Frontal cortex (tissue), 4 donors: Measurements from ENCODE around the gene CHCHD6. TPM values are rescaled to one million over a fixed set of nuclear protein-coding genes. Genes with fewer than 3 reads are reported as not detected.
A peak's percentile ranks its signal among the peaks of the same experiment; 100 is the strongest.

Experiments used
- DNase-seq, 2 donors: peaks; one replicate each; pipeline ENCODE4 v3.0.0; 2012; ENCODE audit warnings: low spot score in 2 of 2
- FAIRE-seq: peaks from 2 replicates; lab custom pipeline; 2012; peaks lifted over from hg19 to GRCh38; lab: Jason Lieb, UNC
- total RNA-seq: library from RNA; depleted of rRNA; stranded (reverse); fragments of >200 nt; gene quantifications from one replicate; pipeline ENCODE4 v1.2.3, GENCODE V29; 2014
- donor health status: control.
- donor health status: control.
- donor health status: control.

CHCHD6 gene
- total RNA-seq, 1 donor from 2014 or later = 33.8 TPM

DNA sequence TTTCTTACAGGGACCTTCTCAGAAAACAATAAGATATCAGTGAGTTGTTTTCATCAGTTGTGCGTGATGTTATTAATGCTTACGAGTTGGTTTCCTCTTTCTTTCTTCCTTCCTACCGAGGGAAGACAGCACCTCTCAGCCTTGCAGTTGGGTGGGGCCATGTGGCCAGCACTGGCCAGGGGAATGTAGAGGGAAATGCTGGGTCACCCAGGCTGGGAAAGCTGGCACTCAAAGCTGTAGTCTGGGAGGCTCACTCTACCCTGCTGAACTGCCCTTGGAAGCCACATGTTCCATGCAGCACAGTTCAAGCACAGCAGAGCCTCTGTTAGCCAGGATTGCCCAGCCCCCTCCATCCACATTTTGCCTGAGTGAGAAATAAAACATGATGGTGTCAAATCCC, 10.1 kb upstream of the CHCHD6 start:
- no peak for FAIRE-seq
- no peak for DNase-seq

DNA sequence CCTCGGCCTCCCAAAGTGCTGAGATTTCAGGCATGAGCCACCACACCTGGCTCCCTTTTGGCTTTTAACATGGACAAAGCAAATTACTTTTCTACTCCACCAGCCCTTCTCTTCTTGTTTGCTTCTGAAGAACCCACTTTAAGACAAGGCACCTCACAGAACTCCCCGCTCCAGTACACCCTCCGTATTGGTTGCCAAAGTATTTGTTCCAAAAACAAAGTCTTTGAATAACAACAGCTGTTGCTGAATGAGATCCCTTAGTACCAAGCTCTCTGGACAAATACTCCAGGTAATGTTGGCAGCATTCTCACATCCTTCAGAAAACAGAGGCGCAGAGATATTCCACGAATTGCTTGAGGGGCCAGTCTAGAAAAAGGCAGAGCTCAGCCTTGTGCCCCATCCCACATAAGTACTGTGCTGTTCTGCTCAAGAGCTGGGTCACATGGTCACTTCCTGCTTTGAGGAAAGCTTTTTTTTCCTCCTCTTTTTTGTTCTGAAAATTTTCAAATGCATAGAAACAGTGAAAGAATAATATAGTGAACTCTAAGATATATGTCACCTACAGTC, 7.3 kb upstream of the CHCHD6 start:
- DNase-seq (no peak), FAIRE-seq (no peak)

DNA sequence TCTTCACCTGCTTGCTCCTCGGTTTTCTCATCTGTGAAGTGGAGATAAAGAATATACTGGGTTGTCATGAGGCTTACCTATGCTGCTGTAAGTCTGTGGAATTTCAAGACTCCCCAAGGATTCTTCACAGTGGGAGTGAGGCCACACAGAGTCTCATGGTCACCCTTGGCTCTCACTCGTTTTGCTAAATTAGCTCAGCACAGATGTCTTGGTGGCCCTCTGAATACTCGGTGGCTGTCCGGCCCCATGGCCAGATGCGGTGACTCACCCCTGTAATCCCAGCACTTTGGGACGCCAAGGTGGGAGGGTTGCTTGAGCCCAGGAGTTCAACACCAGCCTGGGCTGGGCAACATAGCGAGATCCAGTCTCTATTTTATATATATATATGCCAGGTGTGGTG, 5.0 kb upstream of the CHCHD6 start:
- DNase-seq = no peak
- no peak for FAIRE-seq

DNA sequence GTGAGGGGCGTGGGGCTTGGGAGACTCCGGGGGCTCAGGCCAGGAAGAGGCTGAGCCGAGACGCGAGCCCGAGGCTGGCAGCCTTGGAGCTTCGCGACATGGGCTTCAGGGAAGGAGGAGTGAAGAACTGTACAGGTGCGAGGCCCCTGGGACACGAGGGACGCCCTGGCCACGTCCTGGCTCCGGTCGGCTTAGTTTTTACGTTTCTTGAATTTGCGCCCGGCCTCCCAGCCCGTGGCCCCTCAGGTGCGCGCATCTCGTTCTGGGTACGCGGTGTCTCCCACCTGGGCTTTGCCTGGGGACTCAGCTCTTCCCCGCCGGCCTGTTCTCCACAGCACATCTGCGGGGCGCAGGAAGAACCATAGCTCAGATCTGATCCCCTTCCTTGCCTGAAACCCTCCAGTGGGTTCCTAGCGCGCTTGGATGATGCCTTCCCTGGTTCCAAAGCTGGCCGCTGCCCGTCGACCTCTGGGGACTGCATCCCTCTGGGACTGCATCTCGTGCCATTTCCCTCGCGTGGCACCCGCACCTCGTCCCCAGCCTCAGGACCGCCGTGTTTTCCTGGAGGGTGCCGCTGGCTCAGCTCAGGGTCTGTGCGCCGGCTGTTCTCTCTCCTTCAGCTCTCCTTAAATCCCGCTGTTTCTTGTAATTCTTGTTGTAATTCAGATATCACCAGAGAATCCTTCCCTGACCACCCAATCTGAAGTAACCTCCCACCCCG, 614 bp downstream of the CHCHD6 start:
- FAIRE-seq (no peak), DNase-seq (peak in 1 of 2 donors; percentile 23)

GRCh38 chr3:126706631-126707030, 2.6 kb downstream of the CHCHD6 start:
- FAIRE-seq (no peak), DNase-seq (no peak)

- FAIRE-seq (no peak), DNase-seq (no peak)
Observed at GRCh38 chr3:126711121-126711760, 7.2 kb downstream of the CHCHD6 start.

- DNase-seq (no peak), FAIRE-seq (no peak)
Observed at GRCh38 chr3:126713199-126713598, 9.2 kb downstream of the CHCHD6 start.

GRCh38 chr3:126714276-126714900, 10.3 kb downstream of the CHCHD6 start:
- DNase-seq = no peak
- FAIRE-seq = no peak

DNA sequence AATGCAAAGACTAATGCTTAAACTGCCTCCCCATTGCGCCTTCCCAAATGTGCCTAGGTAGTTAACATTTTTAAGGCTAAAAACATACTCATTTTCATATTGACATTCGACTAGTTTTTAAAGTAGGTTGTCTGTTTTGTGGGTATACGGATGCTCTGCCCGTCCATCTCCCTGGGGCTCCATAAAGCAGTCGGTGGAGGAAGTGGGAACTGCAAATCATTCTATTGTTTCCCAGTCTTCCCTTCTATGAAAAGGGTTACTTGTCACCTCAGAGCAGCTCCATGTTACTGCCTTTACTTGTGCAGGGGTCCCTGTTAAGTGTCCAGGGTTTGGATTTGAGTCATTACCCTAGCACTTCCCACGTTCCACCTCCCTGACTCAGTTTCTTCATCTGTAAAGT, 10.9 kb downstream of the CHCHD6 start:
- FAIRE-seq (no peak), DNase-seq (no peak)

DNA sequence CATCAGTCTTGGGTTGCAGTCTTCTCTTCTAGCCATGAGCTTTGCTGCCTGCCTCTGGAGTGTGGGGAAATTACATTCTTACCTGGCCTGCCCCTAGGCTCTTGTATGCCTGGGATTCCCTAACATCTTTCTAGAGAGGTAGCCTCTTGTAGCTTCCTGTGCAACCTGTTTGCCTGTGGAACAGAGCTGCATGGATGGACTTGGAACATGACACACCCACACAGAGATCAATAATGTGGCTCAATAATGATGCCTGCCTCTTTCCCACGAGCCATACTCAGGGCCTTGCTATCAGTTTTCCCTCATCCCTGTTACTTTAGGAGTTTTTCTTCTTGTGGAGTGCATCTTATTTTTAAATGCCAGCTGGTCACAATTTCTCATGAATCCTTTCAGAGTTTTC, 11.4 kb downstream of the CHCHD6 start:
- no peak for FAIRE-seq
- no peak for DNase-seq

DNA sequence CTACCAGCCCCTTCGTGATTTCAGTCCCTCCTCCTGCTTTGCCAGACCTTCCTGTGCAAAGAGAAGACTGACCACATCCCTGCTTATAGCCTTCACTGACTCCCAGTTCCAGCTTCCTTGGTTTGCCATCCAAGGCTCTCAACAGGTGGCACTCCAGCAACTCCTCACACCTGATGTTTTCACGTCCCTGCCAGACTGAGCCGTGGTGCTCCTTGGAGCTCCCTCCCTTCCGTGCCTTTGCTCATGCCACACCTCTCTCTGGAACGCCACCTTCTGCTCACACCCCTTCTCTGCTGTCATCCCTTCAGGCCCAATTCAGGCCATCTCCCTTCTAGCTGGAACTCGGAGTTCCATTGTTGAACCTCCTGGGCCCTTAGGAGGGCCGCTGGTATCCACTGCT, 12.0 kb downstream of the CHCHD6 start:
- DNase-seq (no peak), FAIRE-seq (no peak)

DNA sequence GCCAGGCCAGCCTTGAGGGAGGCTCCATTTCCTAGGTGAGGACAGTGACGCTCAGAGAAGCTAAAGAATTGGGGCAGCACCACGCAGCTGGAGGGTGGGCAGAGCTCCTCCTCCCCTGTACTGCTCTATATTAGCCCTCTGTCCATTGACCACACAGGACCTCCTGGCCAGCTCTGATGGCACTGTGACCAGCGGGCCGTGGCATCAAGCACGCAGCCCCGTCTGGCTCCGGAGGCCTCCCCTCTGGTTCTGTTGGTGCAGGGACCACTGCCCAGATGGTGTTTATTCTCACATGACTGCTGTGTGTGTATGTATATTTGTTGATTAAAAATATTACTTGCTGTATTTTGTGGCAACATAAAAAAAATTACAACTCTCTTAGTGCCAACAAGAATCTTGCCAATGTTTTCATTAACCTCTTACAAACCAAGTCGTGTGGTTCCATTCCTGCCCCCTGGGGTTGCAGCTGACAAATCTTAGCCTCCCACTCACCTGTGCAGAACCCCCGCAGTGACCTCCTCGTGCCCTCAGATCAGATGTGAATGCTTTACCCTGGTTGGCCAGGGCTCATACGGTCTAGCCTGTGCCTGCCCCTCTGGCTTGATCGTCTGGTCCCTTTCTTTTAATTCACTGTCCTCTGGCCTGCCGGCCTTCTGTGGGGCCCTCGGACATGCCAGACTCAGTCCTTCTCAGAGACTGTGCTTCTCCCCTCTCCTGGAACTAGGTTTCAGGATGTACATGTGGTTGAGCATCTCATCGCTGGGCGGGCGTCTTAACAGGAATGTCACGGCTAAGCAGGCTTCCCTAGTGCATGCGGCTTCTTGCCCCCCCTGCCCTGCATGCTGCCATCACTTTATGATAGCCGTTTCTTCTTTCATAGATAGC, 14.8 kb downstream of the CHCHD6 start:
- DNase-seq = no peak

DNA sequence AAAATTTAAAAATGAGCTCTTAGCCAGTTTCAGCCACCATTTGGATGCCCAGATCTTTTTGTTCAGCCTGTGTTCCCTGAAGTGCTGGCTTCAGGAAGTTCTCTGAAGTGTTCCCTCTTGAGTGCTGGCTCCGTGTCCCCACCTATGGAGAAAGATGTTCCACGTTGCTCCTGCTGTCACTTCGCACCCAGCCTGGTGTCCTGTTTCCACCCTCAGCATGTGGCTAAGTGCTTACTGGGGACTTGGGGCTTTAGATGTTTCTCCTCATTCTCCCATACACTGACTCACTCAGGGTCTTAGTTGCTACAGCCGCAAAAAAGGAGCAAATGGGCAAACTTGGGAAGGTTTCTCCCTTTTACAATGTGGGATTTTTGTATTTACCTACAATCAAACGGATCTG, 16.6 kb downstream of the CHCHD6 start:
- FAIRE-seq (no peak), DNase-seq (no peak)

More for the DNA sequence above, 14.8 kb downstream of the CHCHD6 start:
- FAIRE-seq = no peak

DNA sequence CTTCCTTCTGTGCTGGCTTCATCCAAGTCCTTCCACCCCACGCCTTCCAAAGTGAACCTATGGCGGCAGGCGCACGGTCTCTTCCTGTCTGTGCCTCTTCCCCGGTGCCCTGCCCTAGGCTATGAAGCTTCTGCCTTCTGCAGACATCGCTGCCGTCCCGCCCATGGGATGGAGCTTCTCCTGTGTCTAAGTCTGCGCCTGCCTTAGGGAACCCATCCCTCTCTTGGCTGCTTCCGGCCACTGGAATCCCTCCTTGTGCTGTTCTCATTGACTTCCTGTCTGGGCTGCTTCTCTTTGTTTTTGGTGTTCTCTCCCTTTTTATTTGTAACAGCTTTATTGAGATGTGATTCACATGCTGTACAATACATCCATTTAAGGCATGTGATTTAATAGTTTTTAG, 17.2 kb downstream of the CHCHD6 start:
- no peak for FAIRE-seq

GRCh38 chr3:126723237-126723636, 19.2 kb downstream of the CHCHD6 start:
- no peak for FAIRE-seq
- DNase-seq = no peak

More for the DNA sequence above, 17.2 kb downstream of the CHCHD6 start:
- DNase-seq = no peak

DNA sequence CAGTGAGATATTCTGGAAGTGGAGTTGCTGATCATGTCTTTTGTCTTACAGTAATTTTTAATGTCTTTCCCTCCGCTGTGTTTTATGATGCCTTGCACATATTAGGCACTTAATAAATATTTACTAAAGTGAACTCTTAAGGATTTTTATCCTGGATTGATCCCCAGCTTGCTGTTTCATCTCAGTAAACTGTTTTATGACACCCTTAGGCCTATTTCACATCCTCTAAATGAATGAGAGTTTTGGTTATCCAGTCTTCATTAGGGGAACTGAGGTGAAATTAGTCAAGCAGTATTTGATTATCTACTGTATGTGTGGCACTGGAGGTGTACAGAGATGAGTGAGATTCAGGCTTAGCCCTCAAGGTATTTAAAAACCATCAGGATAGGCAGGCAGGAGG, 19.8 kb downstream of the CHCHD6 start:
- FAIRE-seq (no peak), DNase-seq (no peak)

GRCh38 chr3:126728680-126729079, 24.6 kb downstream of the CHCHD6 start:
- DNase-seq (no peak), FAIRE-seq (no peak)

DNA sequence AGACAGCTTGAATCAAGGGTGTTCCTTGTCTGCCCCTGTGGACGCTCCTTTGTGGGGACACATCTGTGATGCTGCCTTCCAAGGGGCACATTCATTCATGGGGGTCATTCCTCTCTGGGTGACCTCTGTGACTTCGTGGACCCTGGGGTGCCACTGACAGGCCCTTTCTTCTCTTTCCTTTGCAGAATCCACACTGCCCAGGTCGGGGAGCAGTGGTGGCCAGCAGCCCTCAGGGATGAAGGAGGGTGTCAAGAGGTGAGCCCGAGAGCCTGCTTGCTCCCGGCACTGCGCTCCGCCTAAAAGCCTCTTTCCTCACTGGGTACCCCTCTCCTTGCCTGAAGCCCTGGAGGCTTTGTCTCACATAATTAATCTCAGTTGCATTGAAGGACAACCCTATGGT, 26.3 kb downstream of the CHCHD6 start:
- DNase-seq (no peak), FAIRE-seq (no peak)

GRCh38 chr3:126731044-126731443, 27.0 kb downstream of the CHCHD6 start:
- FAIRE-seq (no peak), DNase-seq (no peak)
